ENCODE results near the gene CELSR3.

CELSR3 gene

DNA sequence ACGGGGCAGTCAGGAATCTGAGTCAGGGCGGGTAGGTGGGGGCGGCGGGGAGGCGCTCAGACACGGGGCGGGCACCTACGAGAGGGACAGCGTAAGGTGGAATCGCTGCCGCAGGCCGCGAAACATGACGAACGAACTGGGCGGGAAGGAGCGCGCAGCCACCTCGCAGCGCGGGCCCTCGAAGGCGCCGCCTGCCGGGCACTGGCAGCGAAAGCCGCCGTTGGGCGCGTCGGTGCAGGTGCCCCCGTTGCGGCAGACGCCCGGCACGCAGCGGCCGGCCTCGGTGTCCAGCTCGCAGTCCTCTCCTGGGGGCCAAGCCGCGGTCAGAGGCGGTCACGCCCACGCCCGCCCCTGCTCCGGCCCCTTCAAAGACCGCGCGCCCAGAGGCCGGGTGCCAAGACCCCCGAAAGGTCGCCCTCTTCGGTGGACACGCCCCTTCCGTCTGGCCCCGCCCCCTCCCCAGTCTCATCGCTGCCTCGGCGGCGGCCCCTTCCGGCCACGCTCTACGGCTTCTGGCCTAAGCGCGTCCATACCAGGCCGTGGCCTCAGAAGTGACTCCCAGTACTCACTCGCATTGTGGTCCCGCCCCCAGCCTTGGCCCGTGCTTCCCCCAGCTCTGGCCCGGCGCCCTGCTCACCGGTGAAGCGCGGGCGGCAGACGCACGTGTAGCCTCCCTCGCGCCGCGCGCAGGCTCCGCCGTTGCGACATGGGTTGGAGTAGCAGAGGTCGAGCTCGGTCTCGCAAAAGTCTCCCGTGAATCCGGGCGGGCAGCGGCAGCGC is 6.4 kb downstream of the CELSR3 start:
- DNase-seq (ENCODE audit: insufficient read length) (peak; percentile 97), FAIRE-seq (peak; percentile 88)
- no peak for TF ChIP-seq POLR2AphosphoS5 (IDR thresholded peaks at IDR 0.05; ENCODE audit: low read depth, low read length)
- TF ChIP-seq TAF1 (IDR thresholded peaks at IDR 0.05; ENCODE audit: borderline replicate concordance, low read depth, low read length), result no peak
- TF ChIP-seq POLR2A (IDR thresholded peaks at IDR 0.05; ENCODE audit: low read depth, low read length), result no peak

DNA sequence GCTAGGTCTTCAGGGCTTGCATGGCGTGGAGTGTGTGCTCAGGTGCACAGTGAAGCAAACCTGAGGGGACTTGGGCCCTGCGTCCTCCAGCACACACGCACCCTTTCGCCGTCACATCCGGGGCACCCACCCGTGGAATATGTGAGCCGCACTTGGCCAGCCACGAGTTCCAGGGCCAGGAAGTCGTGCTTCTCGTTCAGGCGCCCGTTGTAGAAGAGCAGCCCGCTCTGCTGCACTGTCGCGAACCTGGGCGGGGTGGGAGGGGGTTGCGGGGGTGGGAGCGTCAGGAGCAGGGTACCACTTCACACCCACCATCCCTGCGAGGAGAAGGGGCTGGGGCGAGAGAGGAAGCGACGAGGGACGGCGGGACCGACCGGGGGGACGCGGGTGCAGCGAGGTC is 7.1 kb downstream of the CELSR3 start:
- no peak for TF ChIP-seq TAF1 (IDR thresholded peaks at IDR 0.05; ENCODE audit: borderline replicate concordance, low read depth, low read length)
- FAIRE-seq, result no peak
- no peak for DNase-seq (ENCODE audit: insufficient read length)

DNA sequence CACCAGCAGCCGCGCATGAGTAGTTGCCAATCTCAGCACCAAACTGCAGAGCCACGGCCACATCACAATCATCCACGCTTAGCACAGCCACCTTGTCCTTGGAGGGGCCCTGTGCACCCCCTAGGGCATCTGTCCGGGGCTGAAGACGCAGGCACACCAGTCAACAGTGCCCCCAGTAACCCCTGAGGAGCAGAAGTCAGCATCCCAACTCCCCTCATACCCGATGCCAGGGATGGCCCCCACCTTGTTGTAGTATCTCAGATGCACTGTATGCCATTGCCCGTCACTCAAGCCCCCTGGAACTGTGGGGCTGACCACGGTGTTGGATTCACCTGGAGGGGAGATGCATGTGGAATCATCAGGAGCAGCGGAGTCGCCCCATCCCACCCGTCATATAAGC is 7.6 kb downstream of the CELSR3 start:
- DNase-seq (ENCODE audit: insufficient read length) (no peak), FAIRE-seq (no peak)
- TF ChIP-seq POLR2A (IDR thresholded peaks at IDR 0.05; ENCODE audit: low read depth, low read length) (no peak), POLR2AphosphoS5 (IDR thresholded peaks at IDR 0.05; ENCODE audit: low read depth, low read length) (no peak), TAF1 (IDR thresholded peaks at IDR 0.05; ENCODE audit: borderline replicate concordance, low read depth, low read length) (no peak)

DNA sequence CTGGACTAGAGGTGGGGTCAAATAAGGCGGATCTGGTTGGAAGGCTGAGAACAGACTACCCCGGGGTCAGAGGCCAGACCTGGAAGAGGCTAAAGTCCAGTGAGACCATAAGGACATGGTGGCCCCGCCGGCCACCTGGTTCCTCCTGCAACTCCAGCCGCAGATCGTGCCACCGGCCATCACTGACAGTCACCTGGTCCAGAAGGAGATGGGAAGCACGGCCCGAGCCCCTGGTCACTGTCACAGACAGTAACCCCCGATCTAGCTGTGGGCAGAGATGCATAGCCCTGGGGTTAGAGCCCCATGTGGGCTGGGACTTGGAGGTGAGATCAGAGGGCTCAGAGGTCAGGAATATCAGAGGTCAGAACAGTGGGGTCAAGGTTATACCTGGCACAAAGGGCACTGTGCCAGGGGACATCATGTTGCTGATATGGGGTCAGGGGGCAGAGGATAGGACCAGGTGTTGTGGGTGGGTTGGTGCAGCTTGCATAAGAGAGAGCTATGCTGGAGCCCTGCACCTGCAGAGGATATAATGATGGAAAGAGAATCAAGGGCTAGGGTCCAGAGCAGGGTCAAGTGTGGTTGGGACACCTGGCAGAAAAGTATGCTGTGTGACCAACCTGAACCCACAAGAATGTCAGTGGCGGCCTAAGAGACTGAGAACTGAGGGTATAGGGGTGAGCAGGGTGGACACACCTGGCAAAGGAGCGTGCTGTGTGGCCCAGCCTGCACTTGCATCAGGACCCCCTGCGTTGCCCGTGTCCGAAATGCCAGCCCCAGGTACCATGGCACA is 9.6 kb downstream of the CELSR3 start:
- TF ChIP-seq POLR2A (IDR thresholded peaks at IDR 0.05; ENCODE audit: low read depth, low read length) (no peak), TAF1 (IDR thresholded peaks at IDR 0.05; ENCODE audit: borderline replicate concordance, low read depth, low read length) (no peak), POLR2AphosphoS5 (IDR thresholded peaks at IDR 0.05; ENCODE audit: low read depth, low read length) (no peak)
- no peak for FAIRE-seq
- no peak for DNase-seq (ENCODE audit: insufficient read length)

DNA sequence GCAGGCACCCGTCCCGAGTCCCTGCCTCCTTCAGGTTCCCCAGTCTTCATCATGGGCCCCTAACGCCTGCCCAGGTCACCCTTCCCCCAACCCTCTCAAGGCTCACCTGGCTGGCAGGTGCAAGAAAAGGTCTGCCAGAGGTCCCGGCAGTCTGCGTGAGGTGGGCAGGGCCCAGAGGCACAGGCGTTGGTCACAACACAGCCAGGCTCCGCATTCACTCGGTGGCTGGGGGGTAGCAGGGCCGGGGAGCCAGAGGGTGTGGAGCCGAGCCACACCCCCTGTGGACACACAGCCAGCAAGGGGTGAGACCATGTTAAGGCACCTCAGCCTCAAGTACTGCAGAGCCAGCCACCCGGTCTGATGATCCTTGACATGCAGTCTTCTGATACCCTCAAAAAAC is 10.9 kb downstream of the CELSR3 start:
- no peak for DNase-seq (ENCODE audit: insufficient read length)
- no peak for FAIRE-seq
- TF ChIP-seq POLR2A (IDR thresholded peaks at IDR 0.05; ENCODE audit: low read depth, low read length) (no peak), TAF1 (IDR thresholded peaks at IDR 0.05; ENCODE audit: borderline replicate concordance, low read depth, low read length) (no peak), POLR2AphosphoS5 (IDR thresholded peaks at IDR 0.05; ENCODE audit: low read depth, low read length) (no peak)

DNA sequence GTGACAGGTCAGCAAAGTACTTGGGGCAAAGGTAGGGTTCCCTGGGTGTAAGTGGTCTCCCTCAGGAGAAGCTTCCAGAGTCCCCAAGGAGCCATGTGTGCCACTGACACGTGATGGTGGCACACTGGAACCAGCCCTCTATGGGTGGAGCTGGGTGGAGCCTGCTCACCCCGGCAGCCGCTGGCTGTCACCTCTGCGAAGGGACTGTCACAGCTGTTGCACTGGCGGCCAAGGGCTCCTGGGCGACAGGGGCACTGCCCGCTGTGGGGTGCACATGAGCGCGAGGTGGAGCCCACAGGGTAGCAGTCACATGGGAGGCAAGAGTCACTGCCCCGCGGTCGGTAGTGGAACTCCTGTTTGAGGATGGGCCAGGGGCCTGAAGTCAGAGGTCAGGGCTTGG is 12.0 kb downstream of the CELSR3 start:
- FAIRE-seq, result no peak
- TF ChIP-seq POLR2AphosphoS5 (IDR thresholded peaks at IDR 0.05; ENCODE audit: low read depth, low read length), result no peak
- no peak for TF ChIP-seq TAF1 (IDR thresholded peaks at IDR 0.05; ENCODE audit: borderline replicate concordance, low read depth, low read length)
- no peak for TF ChIP-seq POLR2A (IDR thresholded peaks at IDR 0.05; ENCODE audit: low read depth, low read length)
- no peak for DNase-seq (ENCODE audit: insufficient read length)

DNA sequence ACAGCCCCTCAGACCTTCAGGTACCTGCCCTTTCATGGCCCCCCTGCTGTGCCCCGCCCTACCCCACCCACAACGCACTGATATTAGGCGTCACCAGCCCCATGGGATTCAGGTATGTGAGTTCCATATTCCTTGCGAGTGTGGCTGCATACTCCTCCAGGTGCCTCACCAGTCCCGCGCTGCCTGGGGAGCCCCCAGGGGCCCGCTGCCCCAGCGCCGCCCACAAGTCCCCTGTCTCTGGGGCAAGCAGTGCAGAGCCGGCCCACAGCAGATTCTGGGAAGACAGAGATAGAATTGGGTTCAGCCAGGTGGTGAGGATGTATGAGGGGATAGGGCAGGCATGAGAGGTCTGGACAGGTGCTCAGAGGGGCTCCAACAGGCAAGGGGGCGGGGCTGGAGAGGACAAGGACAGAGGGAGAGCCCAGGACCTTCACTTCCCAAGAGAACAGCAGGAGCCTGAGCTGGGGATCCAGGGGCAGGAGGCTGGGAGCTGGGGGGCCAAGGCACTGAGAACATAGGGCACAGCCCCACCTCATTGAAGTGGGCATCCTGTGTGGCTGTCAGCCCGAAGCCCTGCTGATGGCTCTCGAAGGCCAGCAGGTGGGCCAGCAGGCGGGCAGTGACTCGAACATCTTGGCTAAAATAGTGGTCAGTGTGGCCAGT is 14.4 kb downstream of the CELSR3 start:
- DNase-seq (ENCODE audit: insufficient read length) (no peak), FAIRE-seq (no peak)
- TF ChIP-seq POLR2AphosphoS5 (IDR thresholded peaks at IDR 0.05; ENCODE audit: low read depth, low read length), result no peak
- no peak for TF ChIP-seq POLR2A (IDR thresholded peaks at IDR 0.05; ENCODE audit: low read depth, low read length)
- TF ChIP-seq TAF1 (IDR thresholded peaks at IDR 0.05; ENCODE audit: borderline replicate concordance, low read depth, low read length), result no peak

DNA sequence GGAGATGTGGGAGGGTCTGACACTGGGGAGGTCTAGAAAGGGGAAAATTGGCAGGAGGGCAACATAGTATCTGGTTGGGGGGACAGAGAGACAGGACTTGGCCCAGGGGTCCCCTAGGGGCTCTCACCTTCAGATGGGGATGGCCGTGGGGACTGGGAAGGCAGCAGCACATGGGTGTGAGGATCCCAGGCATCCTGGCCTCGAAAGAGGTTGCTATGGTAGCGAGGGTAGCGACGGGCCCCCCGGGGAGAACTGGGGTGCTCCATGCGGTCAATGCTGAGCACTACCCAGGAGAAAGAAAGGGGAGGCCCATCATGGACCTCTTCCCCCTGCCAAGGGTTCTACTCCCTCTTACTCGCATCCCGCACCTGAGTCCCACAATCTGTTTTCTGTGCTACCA is 15.0 kb downstream of the CELSR3 start:
- FAIRE-seq (no peak), DNase-seq (ENCODE audit: insufficient read length) (no peak)

DNA sequence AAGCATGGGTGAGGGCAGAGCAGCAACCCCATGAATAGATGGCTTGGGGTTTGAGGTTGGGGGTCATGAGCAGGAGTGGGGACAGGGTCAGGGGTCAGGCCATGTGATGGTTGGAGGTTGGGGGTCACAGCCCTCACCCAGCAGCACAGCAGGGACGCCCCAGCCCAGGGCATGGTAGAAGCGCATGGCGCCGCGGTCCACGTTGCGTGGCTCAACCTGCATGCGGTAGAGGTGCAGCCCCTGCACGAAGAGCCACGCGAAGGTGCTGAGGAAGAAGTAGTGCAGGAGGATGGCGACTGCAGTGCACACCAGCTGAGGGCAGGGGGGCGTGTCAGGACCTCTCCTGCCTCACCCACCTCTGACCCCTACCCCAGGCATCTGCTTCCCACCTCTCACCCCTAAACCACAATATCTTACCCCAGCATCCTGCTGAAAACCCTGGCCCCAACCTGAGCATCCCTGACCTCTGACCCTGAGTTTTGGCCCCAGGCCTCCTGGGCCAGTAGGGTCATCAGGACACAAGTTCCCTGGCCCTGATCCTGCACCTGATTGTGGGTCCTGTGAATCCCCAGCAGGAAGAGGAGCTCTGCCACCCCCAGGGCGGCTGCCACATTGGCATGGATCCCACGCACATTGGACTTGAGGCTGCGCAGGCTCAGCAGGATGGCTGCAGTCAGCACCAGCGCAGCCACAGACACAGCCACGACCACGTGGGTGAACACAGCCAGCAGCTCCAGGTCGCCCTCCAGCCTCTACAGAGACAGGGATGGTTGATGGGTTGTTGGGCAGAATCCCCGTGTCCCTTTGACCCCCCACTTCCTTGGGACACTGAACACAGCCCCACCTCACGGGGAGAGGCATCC is 17.6 kb downstream of the CELSR3 start:
- DNase-seq (ENCODE audit: insufficient read length) (no peak), FAIRE-seq (no peak)
- TF ChIP-seq POLR2AphosphoS5 (IDR thresholded peaks at IDR 0.05; ENCODE audit: low read depth, low read length) (no peak), TAF1 (IDR thresholded peaks at IDR 0.05; ENCODE audit: borderline replicate concordance, low read depth, low read length) (no peak), POLR2A (IDR thresholded peaks at IDR 0.05; ENCODE audit: low read depth, low read length) (no peak)

More for the DNA sequence above, 15.0 kb downstream of the CELSR3 start:
- TF ChIP-seq TAF1 (IDR thresholded peaks at IDR 0.05; ENCODE audit: borderline replicate concordance, low read depth, low read length), result no peak
- no peak for TF ChIP-seq POLR2AphosphoS5 (IDR thresholded peaks at IDR 0.05; ENCODE audit: low read depth, low read length)

DNA sequence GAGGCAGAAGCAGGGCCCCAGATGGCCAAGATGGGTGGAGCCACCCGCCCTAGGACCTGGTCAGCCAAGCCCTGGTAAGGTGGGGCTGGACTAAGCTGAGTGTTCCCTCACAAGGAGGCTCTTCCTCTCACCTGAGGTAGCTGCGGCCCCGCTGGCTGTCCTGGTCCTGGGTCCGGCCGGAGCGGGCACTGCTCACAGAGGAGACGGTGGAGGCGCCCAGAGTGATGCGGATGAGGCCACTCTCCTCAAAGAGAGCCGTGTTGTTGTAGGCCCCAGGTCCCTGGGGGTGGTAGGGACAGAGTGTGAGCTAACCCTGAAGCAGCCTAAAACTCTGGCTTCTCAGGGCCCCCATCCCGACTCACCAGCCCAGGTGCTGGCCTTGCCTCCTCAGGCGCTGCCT is 20.1 kb downstream of the CELSR3 start:
- no peak for DNase-seq (ENCODE audit: insufficient read length)
- TF ChIP-seq TAF1 (IDR thresholded peaks at IDR 0.05; ENCODE audit: borderline replicate concordance, low read depth, low read length) (no peak), POLR2A (IDR thresholded peaks at IDR 0.05; ENCODE audit: low read depth, low read length) (no peak), POLR2AphosphoS5 (IDR thresholded peaks at IDR 0.05; ENCODE audit: low read depth, low read length) (no peak)
- no peak for FAIRE-seq

DNA sequence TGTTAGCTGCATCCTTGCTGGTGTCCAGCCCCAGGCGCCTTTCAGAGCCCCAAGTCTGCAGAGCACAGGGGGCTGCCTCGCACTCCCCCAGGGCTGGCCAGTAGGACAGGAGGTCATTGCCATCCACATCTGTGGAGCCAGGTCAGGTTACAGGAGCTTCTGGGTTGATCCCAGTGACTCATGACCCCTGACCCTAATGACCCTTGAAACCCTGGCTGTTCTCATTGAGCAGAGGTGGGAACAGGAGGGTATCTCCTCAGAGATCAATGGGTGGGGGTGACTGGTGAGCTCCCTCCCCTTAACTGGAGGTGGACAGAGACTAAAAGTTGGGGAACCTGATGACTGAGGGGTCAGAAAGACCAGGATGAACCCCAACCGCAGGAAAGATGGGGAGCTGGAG is 21.3 kb downstream of the CELSR3 start:
- no peak for TF ChIP-seq POLR2AphosphoS5 (IDR thresholded peaks at IDR 0.05; ENCODE audit: low read depth, low read length)
- DNase-seq (ENCODE audit: insufficient read length) (no peak), FAIRE-seq (no peak)

Data from GM12892 (cell line).